Activated naive CD8-positive, alpha-beta T cell treated with anti-CD3 and anti-CD28 coated beads, Interleukin-2, amount 50 U/mL, for 24 hours (primary cell): ENCODE results near the gene HOXB5.
A peak's percentile ranks its signal among the peaks of the same experiment; 100 is the strongest.

Experiments used
- ATAC-seq: fragments of 150-1000 bp; cut with Tn5 transposase; one replicate; pipeline ENCODE4 v1.10.0; 2021
- DNase-seq: peaks from one replicate; pipeline ENCODE4 v3.0.0; 2021
- H3K27ac Mint-ChIP-seq: one replicate; pipeline ENCODE4 v1.8.0; 2021; ENCODE audit warnings: mild to moderate bottlenecking, mixed read lengths
- H3K27me3 Mint-ChIP-seq: one replicate; pipeline ENCODE4 v1.8.0; 2021; ENCODE audit warnings: mixed read lengths
- H3K36me3 Mint-ChIP-seq: one replicate; pipeline ENCODE4 v1.8.0; 2021; ENCODE audit warnings: low read depth, mixed read lengths
- H3K4me1 Mint-ChIP-seq: one replicate; pipeline ENCODE4 v1.8.0; 2021; ENCODE audit warnings: mixed read lengths
- H3K4me3 Mint-ChIP-seq: one replicate; pipeline ENCODE4 v1.8.0; 2021; ENCODE audit warnings: mild to moderate bottlenecking, moderate library complexity, mixed read lengths
- H3K9me3 Mint-ChIP-seq: one replicate; pipeline ENCODE4 v1.8.0; 2021; ENCODE audit warnings: mixed read lengths

The HOXB5 gene

DNA sequence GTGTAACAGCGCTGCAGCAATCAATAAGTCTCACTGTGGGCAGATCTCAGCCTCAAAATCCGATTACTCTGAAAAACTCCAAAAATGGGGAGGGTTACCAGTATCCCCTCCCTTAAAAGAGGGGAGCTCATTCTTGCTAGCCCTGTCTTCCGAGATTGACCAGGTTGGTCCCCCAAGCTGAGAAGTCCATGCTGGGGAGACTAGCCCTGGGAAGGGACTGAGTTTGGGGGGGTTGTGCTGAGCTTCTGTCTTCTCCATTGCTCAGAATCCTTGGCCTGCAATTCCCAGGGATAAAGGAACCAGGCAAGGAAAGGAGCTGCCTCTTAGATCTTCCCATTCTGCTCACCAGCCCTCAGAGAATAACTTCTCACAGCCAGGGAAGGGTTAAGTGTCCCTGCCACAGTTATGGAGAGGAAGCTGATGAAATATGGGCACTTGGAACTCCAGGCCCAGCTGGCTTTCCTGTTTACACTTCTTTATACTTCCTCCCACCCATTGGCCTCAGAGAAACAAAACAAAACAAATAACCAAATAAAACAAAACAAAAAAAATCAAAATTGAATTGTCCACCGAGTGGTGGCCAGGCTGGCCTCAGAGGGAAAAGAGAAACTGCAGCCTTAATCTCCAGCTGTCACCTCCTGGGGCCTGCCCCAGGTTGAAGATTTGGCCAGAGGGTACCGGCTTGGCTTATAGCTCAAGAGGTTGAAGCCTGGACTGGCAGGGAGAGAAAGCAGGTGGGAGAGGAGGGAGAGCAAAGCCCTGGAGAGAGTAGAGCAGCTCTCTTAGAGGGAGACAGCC lies 6.1 kb downstream of the HOXB5 start:
- H3K27ac Mint-ChIP-seq: no peak overlapping the region
- no peak for ATAC-seq
- H3K9me3 Mint-ChIP-seq: no peaks in the 10 kb centered on the region
- H3K36me3 Mint-ChIP-seq: no peaks in the 10 kb centered on the region
- DNase-seq: no peak
- peak overlapping the region; percentile 12 for H3K4me3 Mint-ChIP-seq
- H3K27me3 Mint-ChIP-seq: peaks cover 96% of the 10 kb centered on the region
- H3K4me1 Mint-ChIP-seq: peaks cover 38% of the 10 kb centered on the region

DNA sequence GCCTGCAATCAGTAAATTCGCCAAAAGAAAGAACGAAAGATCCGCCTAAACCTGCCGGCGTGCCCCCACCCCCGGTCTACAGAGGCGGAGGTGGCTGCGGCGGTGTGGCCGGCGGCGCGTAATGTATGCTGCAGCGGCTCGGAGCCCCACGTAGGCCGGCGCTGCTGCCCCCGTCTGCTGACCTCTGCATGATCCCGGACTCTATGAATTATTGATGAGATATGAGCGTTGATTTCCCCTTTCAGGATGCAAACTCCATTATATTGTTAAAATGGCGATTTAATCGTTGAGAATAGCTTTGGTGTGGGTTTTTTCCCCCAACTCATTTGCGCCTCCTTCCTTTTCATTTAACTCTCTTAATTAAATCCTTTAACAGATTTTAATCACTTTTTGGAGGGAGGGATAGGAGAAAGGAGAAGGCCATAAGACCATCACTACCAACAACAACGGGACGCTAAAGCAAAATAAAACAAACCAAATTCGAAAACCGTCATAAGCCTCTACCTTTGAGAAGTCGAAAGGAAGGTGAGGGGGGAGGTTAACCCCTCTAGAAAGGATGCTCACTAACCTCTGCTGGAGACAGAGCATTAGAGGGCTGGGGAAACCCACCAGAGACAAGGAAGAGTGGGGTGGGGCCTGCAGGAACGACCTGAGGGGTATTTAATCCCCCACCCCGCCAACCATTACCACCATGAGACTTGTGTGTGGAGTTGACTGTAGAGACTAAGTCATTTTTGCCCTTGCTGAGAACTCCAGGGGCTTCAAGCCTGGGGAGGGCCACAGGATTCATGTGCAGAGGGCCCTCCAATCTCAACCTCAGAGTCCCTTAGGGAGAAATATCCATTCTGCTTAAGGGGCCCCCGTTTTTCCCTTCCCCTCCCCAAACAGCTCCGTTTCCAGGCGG lies 7.0 kb downstream of the HOXB5 start:
- Mint-ChIP-seq H3K27me3 (peaks cover 95% of the 10 kb centered on the region), H3K4me1 (peaks cover 39% of the 10 kb centered on the region), H3K36me3 (no peaks in the 10 kb centered on the region), H3K4me3 (peak overlapping the region; percentile 86), H3K27ac (peak overlapping the region; percentile 27), H3K9me3 (no peaks in the 10 kb centered on the region)
- DNase-seq: peak; percentile 55
- no peak for ATAC-seq

DNA sequence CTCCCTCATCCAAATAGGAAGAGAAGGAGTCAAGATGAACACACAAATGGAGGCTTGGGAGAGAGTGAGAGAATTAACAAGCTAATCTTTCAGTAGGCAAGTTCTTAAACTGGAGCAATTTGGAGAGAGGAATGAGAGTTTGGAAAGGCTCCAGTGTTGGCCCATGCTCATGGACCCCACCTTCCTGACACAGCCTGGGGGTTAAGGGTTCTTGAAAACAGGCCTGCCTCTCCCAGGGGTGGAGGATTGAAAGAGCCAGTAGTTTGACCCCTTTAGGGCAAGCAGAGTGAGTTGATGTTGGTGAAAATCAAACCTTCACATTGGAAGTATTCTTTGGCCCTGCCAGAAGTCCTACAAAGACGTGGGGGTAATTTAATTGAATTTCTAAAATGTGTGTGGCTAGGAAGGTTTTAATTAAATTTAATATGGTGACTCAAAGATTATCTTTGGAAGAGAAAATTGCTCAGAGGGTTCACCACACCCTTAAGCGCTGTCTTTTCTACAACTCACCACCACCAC lies 9.3 kb downstream of the HOXB5 start:
- ATAC-seq: no peak
- Mint-ChIP-seq H3K27ac (no peak overlapping the region), H3K4me1 (peaks cover 49% of the 10 kb centered on the region), H3K4me3 (no peak overlapping the region), H3K36me3 (no peaks in the 10 kb centered on the region), H3K9me3 (no peaks in the 10 kb centered on the region), H3K27me3 (peaks cover 94% of the 10 kb centered on the region)
- DNase-seq: no peak

DNA sequence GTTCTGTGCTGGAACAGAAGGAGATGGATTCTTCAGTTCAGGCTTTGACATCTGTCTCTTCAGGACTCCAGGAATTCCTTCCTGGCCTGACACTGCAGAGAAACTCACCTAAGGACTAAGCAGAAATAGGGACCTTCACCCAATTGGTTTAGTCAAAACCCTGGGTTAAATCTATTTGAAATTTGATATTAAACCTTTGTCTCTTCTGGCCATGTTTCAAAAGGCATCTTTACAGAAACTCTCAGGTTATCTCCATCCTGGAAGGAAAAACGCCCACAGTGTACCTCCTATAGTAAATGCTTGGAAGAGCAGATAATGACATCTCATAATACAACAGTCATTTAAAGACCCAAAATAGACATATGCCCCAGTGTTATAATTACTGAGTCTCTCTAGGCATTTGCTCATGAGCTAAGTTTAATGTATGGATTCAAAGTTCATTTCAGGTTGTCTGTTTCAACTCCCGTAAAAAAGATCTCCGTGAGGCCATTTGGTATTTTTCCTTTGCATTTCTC lies 9.8 kb downstream of the HOXB5 start:
- Mint-ChIP-seq H3K27ac (no peak overlapping the region), H3K9me3 (no peaks in the 10 kb centered on the region), H3K4me3 (no peak overlapping the region), H3K4me1 (peaks cover 53% of the 10 kb centered on the region), H3K27me3 (peaks cover 94% of the 10 kb centered on the region), H3K36me3 (no peaks in the 10 kb centered on the region)
- DNase-seq (no peak), ATAC-seq (no peak)

DNA sequence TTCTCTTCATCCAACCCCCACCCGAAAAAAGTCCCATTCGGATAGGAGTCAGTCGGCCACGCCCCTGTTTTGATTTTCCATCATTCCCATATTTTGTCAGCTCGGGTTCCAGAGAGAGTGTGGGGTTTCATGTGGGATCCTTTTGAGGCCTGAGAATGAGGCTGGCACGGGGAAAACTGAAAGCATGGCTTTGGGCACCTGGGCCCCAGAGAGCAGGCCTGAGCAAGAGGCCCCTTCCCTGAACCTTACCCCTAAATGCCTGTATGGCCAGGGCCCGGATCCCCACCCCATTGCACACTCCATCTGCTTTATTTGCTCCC lies 10.9 kb downstream of the HOXB5 start:
- H3K27me3 Mint-ChIP-seq: peaks cover 86% of the 10 kb centered on the region
- peak overlapping the region; percentile 57 for H3K4me3 Mint-ChIP-seq
- ATAC-seq (no peak), DNase-seq (no peak)
- no peaks in the 10 kb centered on the region for H3K9me3 Mint-ChIP-seq
- H3K27ac Mint-ChIP-seq: no peak overlapping the region
- no peaks in the 10 kb centered on the region for H3K36me3 Mint-ChIP-seq
- peaks cover 58% of the 10 kb centered on the region for H3K4me1 Mint-ChIP-seq

DNA sequence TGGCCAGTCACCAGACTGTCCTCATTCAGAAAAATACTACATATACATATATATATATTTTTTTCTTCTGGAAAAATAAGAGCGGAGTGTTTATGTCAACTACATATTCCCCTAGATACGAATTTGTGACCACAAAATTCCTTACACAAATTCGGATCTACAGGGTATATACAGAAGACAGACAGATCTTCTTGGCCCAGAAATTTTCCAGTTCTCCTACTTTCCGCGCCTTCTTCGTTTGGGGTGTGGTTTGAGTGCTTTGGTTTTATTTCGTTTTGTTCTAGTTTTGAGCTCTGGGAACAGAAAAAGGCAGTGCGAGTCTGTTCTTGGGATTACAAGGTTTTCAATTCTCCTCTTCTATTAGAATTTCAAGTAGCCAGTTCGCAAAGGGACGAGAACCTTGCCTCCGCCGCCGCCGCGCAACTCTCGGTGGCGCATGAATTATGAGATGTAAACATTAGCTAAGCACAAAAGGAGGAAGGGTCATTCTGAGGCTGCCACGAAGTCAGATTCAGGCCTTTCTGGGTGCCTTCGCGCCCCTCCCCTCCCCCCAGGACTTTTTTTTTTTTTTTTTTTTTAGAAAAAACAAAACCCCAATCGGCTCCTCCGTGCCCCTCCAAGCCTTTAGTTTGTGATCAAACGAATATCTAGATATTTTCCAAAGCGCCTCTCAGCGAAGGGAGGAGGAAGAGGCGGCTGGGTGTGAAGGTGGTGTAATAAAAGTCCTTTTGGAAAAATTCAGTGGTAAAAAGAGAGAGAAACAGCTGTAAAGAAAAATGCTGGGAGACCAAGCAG lies 13.6 kb downstream of the HOXB5 start:
- Mint-ChIP-seq H3K27me3 (peaks cover 66% of the 10 kb centered on the region), H3K27ac (no peak overlapping the region), H3K36me3 (no peaks in the 10 kb centered on the region), H3K4me3 (peak overlapping the region; percentile 2), H3K4me1 (peaks cover 56% of the 10 kb centered on the region), H3K9me3 (no peaks in the 10 kb centered on the region)
- DNase-seq (no peak), ATAC-seq (no peak)

DNA sequence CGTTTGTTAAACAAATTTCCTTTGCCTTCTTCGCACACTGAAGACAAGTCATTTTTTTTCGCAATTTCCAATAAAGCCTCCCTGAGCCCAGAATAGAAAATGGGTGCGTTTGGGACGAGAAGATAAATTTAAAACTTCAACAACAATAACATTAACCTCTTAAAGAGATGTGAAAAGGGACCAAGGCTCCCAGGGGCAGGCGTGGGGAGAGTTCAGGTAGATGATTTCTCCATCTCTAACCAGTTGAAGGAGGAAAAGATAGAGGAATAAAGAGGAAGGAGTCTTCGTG lies 14.2 kb downstream of the HOXB5 start:
- DNase-seq: no peak
- Mint-ChIP-seq H3K9me3 (no peaks in the 10 kb centered on the region), H3K27ac (no peak overlapping the region), H3K36me3 (no peaks in the 10 kb centered on the region), H3K27me3 (peaks cover 61% of the 10 kb centered on the region), H3K4me1 (peaks cover 54% of the 10 kb centered on the region), H3K4me3 (peak overlapping the region; percentile 87)
- no peak for ATAC-seq

DNA sequence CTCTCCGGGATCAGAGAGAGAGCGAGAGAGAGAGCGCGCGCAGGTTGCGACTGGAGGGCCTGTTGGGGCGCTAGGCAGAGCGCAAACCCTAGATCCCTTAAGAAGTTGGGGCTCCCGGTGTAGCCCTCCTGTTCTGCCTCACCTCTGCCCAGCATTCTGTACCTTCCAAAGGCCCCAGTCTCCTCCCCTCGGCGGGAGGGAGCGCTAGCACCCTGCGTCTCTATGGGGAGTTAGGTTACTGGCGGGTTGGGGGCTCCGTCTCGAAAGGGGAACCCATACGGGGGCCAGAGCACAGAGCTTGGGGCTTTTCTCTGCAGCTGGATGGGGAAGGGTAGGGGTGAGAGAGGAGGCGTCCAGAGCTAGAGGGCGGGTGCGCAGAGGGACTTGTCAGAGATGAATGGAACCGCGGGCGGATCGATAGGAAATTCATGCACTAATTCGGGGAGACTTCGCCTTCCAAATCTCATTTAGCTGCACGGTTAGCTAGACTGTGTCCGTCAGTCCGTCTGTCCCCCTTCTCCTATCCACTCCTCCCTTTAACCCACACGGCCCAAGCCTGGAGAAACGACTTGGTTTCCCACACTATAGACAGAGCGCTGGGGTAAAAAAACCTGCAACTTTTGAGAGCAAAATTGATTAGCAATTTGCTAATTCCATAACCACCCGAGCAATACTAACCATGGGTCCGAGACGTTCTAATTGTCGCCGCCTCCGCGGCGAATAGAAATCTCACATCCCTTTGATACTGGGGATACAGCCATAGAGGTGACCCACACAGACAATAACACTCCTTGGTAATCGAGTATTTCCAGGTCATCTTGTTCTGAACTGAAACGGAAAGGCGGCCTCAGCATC lies 14.7 kb downstream of the HOXB5 start:
- Mint-ChIP-seq H3K9me3 (no peaks in the 10 kb centered on the region), H3K27ac (peak overlapping the region; percentile 53), H3K4me3 (peak overlapping the region; percentile 87), H3K36me3 (no peaks in the 10 kb centered on the region), H3K27me3 (peaks cover 56% of the 10 kb centered on the region), H3K4me1 (peaks cover 54% of the 10 kb centered on the region)
- no peak for DNase-seq
- peak; percentile 58 for ATAC-seq

DNA sequence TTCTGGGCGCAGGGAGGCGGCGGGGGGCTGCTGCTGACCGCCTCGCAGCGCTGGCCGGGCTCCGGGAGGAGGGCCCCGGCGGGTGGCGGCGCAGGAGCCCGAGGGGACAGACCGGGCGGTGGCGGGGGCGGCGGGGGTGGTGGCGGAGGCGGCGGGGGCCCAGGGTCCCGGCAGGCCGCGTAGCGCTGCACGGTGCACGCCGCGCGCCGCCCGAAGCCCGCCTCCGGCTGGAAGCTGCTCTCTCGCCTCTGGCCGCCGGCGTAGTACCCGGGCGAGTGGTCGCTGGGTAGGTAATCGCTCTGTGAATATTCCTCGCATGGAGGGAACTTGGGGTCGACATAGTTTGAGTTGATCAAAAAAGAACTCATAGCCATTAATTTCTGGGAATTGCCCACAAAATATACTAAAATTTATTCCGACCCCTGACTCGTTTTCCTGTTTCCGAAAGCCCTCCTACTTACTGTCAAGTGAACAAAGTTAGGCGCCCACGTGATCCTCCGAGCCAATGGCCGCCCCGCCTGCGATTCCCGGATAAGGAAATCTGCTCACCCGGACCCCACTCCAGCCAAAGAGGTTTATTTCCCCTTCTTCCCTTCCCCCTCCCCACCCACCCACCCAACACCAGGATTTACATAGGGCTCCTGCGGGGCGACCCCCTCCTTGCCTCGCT lies 15.5 kb downstream of the HOXB5 start, which contains the start of gene HOXB4:
TSS of gene HOXB4 (minus strand) at position 405 of the 670 bp plus-strand sequence. CDS start at position 374, 31 bp downstream.
- peaks cover 54% of the 10 kb centered on the region for H3K4me1 Mint-ChIP-seq

DNA sequence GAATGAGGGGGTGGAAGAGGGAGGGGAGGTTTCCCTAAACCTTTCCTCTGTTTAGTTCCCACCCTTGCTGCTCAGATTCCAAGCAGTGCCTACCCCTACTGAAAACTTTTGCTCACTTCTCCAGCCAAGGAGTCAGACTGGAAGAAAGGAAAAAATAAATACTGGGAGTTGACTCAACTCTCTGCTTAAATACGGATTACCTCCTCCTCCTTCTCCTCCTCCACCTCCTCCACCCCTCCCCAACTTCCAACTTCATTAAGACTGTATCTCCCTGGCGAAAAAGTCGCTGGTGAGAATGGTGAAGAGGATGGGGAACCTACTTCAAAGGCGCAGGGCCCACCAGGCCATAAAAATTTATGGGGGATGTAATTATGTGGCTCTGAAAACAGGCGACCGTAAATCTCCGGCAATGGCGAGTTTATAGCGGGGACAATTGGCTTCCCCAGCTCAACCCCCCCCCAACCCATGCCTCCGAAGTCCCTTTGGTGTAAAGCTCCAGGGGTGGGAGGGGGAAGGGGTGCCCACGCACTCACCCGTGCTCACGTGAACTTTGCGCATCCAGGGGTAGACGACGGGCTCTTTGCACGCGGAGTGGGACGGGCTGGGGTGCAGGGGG lies 16.1 kb downstream of the HOXB5 start:
- Mint-ChIP-seq H3K36me3 (no peaks in the 10 kb centered on the region), H3K9me3 (no peaks in the 10 kb centered on the region), H3K27me3 (peaks cover 44% of the 10 kb centered on the region), H3K4me3 (peak overlapping the region; percentile 79), H3K4me1 (peaks cover 51% of the 10 kb centered on the region), H3K27ac (peak overlapping the region; percentile 49)
- DNase-seq: no peak
- ATAC-seq: peak; percentile 6

More for the DNA sequence above, 15.5 kb downstream of the HOXB5 start, which contains the start of gene HOXB4:
- Mint-ChIP-seq H3K27ac (peak within 1 kb of the TSS; percentile 77), H3K27me3 (peaks cover 51% of the 10 kb centered on the region), H3K36me3 (no peaks in the 10 kb centered on the region), H3K4me3 (peak within 1 kb of the TSS; percentile 87), H3K9me3 (no peaks in the 10 kb centered on the region)
- ATAC-seq (peak; percentile 68), DNase-seq (peak; percentile 76)

DNA sequence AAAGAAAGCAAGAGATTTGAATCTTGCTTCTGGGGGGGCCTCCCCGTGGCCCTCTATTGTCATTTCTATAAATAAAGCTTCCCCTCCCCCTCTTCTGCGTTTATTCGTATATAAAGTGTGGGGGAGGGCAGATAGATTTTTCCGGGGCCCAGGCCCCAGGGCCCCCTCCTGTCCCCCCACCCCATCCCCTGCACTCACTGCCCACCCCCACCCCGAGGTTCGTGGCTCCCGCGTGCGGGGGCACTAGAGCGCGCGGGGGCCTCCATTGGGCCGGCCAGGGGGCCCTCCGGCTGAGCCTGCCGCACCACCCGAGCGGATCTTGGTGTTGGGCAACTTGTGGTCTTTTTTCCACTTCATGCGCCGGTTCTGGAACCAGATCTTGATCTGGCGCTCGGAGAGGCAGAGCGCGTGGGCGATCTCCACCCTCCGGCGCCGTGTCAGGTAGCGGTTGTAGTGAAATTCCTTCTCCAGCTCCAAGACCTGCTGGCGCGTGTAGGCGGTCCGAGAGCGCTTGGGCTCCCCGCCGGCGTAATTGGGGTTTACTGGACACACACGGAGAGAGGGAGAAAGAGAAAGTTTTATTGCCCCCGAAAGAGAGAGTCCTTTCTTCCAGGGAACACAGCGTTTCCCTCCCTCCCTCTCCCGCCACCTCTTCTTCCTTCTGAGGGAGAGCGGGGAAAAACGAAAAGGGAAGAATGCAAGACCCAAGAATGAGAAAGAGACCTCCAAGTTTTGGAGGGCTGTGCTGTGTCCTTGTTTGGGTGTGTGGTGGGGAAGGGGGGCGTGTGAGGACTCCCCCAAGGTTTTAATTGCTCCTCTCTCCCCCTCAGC lies 16.9 kb downstream of the HOXB5 start:
- peaks cover 47% of the 10 kb centered on the region for H3K4me1 Mint-ChIP-seq
- no peaks in the 10 kb centered on the region for H3K36me3 Mint-ChIP-seq
- peaks cover 39% of the 10 kb centered on the region for H3K27me3 Mint-ChIP-seq
- no peak for ATAC-seq
- H3K27ac Mint-ChIP-seq: no peak overlapping the region
- H3K9me3 Mint-ChIP-seq: no peaks in the 10 kb centered on the region
- peak overlapping the region; percentile 79 for H3K4me3 Mint-ChIP-seq
- DNase-seq: no peak
